GM21717 (cell line): Measurements from ENCODE around the gene PLAC1.

Source experiments
- ATAC-seq: cut with Tn5 transposase; IDR thresholded peaks from one replicate; pipeline ENCODE4 v1.9.1; 2021; ENCODE audit warnings: mild to moderate bottlenecking, moderate library complexity; ENCODE audit not compliant: unreplicated experiment

PLAC1 gene

GRCh38 chrX:134632355-134632754 is 25.9 kb downstream of the PLAC1 start:
- no peak for ATAC-seq

DNA sequence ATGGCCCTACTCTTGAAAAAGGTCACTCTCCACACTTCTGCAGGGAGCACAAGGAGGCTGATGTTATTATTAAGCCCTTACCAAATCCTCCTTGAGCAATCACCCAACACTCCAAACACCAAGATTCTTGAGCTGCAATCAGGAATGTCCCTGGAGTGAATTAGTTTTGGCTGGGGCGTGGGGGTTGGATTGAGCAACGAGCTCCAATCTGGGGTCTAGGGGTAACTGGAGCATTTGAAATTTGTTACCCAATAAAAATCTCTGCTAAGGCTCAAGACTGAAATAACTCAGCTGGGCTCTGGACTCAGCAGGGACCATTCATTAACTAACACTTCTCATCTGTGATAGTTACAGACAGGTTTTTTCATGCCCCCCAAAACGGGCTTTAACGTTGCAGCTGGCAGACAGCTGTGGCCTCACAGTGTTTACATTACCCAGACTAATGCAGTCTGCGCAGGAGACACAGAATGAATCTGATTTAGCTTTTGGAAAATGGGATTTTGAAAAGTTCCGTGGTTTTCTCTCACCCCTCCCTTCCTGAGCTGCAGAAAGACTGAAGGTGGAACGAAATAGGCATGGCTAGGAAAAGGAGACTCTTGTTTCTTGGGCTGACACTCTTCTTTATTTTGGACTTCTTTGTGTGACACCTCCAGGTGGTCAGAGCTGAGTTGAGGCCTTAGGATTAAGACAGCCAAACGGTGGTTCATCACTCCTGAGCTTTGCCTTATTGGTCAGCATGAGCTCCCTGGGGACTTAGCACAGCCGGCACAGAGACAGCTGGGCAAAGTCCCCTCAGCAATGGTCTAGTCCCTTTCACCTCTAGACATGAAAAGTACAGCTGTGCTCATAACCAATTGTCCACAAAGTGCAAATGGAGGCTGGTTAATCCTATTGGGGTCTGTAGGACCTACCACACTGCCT is 26.6 kb downstream of the PLAC1 start:
- ATAC-seq, result no peak

GRCh38 chrX:134628663-134629062 is 29.6 kb downstream of the PLAC1 start:
- no peak for ATAC-seq

- no peak for ATAC-seq
Measured at GRCh38 chrX:134626434-134626833, 31.8 kb downstream of the PLAC1 start.

GRCh38 chrX:134625315-134625718 is 33.0 kb downstream of the PLAC1 start:
- no peak for ATAC-seq

DNA sequence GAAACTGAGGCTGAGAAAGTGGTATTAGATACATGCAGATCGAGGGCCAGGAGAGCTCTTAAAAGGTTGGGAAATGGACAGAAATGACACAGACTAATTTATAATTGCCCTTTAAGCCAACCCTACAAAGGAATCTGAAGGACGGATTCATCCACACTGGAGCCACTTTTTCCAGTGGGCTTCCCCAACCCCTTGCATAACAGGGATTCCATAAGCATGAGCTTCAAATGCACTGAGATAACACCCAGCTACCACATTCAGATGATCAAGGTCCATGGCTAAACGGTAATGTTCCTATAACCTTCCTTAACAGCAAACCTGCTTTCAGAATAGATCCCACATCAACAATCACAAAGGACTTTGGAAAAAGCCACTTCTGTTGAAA is 34.2 kb downstream of the PLAC1 start:
- no peak for ATAC-seq

DNA sequence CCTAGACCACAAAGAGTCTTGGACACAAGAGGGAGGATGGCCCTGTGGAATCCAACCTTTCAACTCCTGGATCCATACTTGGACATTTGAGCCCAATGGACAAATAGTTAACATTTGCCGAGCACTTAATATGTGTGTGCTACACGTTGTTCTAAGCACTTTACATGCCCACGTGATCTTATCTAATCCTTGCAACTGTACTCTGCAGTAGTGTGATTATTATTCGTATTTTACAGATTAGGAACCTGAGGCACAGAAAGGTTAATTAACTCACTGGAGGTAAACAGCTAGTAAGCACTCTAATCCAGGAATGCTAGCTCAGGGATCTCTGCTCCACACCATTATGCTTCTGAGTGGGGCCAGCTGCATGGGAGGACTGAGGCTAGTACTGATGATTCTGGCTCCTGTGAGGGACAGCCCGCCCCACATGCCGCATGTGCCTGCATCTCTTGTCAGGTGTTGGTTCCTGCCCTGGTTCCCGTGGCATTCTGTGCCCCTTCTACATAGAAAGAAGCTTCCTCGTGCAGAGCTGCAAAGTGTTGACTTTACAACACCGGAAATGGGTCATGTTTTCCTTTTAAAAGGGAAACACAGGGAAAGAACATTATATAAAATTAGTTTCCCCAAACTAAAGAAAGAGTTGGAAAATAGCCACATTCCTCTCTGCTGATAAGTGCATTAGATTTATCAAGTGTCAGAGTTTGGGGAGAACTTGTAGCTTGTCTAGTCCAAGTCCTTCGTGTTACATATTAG is 34.8 kb downstream of the PLAC1 start:
- no peak for ATAC-seq

GRCh38 chrX:134622813-134623185 is 35.5 kb downstream of the PLAC1 start:
- no peak for ATAC-seq

GRCh38 chrX:134622056-134622812 is 36.0 kb downstream of the PLAC1 start:
- ATAC-seq, result peak; percentile 96

GRCh38 chrX:134619838-134620237 is 38.4 kb downstream of the PLAC1 start:
- no peak for ATAC-seq

DNA sequence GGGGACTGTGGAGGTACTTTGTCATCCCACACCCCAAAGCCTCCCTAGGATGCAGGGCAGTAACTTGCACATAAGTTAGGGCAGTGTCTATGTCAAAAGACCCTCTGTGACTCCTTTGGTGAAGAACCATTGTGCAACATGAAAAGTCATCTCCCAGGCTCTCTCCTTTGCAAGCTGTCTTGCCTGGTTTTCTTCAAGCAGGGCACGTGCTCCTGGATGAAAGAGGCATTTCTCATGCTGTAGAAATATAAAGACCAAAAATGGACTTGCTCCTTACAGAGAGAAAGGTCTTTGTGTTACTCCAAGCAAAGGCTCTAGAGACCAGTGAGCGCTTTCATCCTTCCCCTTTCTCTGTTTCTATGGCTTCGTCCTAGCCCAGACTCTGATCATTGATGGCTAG is 44.9 kb downstream of the PLAC1 start:
- ATAC-seq, result no peak

GRCh38 chrX:134608153-134608552 is 50.1 kb downstream of the PLAC1 start:
- ATAC-seq, result no peak

DNA sequence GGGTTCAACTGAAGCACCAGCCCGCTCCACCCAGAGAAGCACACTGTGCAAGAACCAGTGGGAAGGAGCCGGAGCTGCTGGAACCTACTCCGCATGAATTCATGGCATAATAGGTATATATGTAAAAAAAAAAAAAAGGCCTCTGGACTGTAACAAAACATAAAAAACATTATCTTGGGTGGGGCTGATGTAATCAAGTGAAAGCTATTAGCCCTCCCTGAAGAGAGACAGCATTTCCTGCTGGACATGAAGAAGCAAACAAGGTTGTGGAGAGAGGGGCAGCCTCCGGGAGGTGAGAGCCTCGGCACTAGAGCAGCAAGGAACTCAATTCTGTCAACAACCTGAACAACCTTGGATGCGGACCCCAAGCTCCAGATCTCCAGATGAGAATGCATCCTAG is 50.7 kb downstream of the PLAC1 start:
- no peak for ATAC-seq

DNA sequence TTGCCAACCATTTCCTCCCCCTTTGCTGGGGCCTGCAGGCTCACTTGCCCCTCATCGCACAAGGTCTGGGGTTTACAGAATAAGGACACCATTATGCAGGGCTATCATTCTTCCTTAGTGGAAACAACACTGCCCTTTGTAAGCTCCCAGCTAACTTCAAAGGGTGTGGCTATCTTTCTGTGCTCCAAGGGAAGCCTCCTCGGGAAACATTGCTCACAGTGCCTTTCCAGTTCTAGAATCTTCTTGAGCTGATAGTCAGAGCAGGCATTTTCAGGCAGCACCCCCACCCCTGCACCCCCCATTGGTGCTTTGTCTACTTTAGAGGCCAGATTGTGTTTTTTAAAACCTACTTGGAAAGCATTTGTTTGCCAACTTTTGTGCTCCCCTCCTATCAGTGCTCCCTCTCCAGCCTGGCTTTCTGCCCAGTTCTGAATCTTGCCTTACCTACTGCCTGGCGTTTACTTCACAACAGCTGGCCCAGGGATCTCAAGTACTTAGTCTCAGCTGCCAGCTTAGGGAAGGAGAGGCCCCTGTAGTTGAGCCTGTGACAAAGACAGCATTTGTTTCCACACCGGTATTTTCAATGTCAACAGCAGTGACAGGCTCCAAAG is 53.5 kb downstream of the PLAC1 start:
- no peak for ATAC-seq

DNA sequence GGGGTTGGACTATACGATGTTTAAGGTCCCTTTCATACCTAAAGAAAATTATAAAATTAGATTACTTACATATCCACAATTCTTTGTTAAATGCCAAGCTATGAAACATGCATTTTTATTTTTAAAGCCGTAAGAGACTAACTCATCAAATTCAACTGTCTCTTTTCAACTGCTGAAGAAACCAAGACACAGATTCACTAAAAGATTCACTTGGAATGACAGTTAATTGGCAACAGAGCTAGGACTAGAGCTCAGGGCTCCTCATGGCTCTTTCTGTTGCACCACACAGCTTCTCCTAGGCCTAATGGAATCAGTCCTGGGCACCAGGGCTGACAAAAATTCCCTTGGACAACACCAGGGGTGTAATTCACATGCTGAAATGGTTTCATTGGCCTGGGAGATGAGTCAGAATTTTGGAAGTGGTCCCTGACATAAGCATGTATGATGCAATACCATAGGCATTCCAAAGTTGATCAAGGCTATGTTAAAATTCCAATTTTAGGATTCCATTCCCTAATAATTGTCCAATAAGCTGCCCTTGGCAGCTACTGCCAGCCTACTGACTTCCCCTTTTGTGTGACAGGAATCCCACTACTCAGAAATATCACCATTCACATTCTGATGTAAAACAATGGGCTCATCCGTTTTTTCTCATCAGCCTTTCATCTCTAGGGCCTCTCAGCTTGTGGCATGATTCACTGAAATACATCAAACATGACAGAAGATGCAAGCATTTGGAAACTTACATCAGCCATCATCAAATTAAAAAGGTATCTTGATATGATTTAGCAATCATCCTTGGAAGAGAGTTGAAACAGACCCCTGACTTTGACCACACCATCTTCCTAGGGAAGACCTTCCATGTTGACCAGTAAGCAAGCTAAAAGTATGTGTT is 54.2 kb downstream of the PLAC1 start:
- ATAC-seq, result no peak

DNA sequence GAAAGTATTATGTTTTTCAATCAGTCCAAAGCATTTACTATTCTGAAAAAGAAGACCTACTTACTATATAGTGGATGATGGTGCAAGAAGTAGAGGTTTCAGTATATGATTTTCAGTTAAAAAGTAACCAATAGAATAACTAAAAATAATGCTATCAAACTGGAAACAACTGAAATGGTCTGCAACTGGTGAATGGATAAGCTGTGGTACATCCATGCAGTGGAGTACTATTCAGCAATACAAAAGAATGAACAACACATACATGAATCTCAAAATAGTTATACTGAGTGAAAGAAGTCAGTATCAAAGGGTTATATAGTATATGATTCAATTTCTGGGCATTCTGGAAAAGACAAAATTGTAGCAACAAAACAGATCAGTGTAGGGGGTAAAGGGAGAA is 55.9 kb downstream of the PLAC1 start:
- ATAC-seq, result no peak

GRCh38 chrX:134601240-134601765 is 57.0 kb downstream of the PLAC1 start:
- ATAC-seq, result no peak

- ATAC-seq, result no peak
Measured at GRCh38 chrX:134600714-134601113, 57.6 kb downstream of the PLAC1 start.

- no peak for ATAC-seq
Measured at GRCh38 chrX:134599184-134599914, 58.9 kb downstream of the PLAC1 start.
